Lower leg skin (tissue), 4 donors: Measurements from ENCODE around the gene HMGB2. TPM values are rescaled to one million over a fixed set of nuclear protein-coding genes. Genes with fewer than 3 reads are reported as not detected.

ENCODE experiments used
- DNase-seq, 2 donors: peaks; one replicate each; pipeline ENCODE4 v3.0.0-alpha.2; 2019; ENCODE audit warnings: low spot score in 2 of 2
- H3K4me3 ChIP-seq: fragments of 200-600 bp; sonication (generic); 2 replicates; pipeline ENCODE4 v1.5.1; 2017; ENCODE audit warnings: mild to moderate bottlenecking, low read depth; ENCODE audit not compliant: poor library complexity, severe bottlenecking
- POLR2A ChIP-seq, 2 donors: fragments of 450-650 bp; IDR thresholded peaks; one replicate each; pipeline ENCODE4 v1.6.1; 2016 to 2017; ENCODE audit warnings: antibody characterized with exemption in 2 of 2, mild to moderate bottlenecking in 1 of 2, moderate library complexity in 1 of 2
- WGBS, 2 donors: methylation state at CpG; one replicate each; pipeline ENCODE4 v1.1.5; 2018; 5-methylcytosine and 5-hydroxymethylcytosine counted together
- intact Hi-C: fragments of 100-400 bp; cut with DNase I; formaldehyde crosslinking; loops from one replicate; pipeline ENCODE4 v1.15.0; 2023; ENCODE audit warnings: low total_unique reads
- total RNA-seq, 4 donors: library from RNA; depleted of rRNA; stranded (reverse); fragments of >200 nt; gene quantifications; one replicate each; pipeline ENCODE4 v1.1.0, GENCODE V29; 2016
- TF ChIP-seq, protein P1 (sequence below), 3 donors: fragments of 450-650 bp; IDR thresholded peaks; one replicate each; pipeline ENCODE4 v1.5.1; 2016; ENCODE audit warnings: antibody characterized with exemption in 3 of 3, mild to moderate bottlenecking in 3 of 3, moderate library complexity in 2 of 3

Gene HMGB2
- total RNA-seq, 4 donors from 2014 or later, result 26.2 to 52.3 (median 42.3) TPM

GRCh38 chr4:173319696-173320095 is 14.5 kb downstream of the HMGB2 start:
- TF ChIP-seq POLR2A (IDR thresholded peaks at IDR 0.05), result no peak
- TF ChIP-seq, protein P1, sequence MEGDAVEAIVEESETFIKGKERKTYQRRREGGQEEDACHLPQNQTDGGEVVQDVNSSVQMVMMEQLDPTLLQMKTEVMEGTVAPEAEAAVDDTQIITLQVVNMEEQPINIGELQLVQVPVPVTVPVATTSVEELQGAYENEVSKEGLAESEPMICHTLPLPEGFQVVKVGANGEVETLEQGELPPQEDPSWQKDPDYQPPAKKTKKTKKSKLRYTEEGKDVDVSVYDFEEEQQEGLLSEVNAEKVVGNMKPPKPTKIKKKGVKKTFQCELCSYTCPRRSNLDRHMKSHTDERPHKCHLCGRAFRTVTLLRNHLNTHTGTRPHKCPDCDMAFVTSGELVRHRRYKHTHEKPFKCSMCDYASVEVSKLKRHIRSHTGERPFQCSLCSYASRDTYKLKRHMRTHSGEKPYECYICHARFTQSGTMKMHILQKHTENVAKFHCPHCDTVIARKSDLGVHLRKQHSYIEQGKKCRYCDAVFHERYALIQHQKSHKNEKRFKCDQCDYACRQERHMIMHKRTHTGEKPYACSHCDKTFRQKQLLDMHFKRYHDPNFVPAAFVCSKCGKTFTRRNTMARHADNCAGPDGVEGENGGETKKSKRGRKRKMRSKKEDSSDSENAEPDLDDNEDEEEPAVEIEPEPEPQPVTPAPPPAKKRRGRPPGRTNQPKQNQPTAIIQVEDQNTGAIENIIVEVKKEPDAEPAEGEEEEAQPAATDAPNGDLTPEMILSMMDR (IDR thresholded peaks at IDR 0.05), result no peak

GRCh38 chr4:173318648-173319211 is 15.4 kb downstream of the HMGB2 start:
- no peak for TF ChIP-seq POLR2A (IDR thresholded peaks at IDR 0.05)
- TF ChIP-seq, protein P1 (IDR thresholded peaks at IDR 0.05), result no peak
- 14 to 16% methylated on average over 3 of the region's 3 CpGs for WGBS, 2 donors
- no peak for DNase-seq
- intact Hi-C loops, result no loop called here
- H3K4me3 ChIP-seq, result no peak overlapping the region

More at GRCh38 chr4:173319696-173320095, 14.5 kb downstream of the HMGB2 start:
- no peak overlapping the region for H3K4me3 ChIP-seq
- no peak for DNase-seq
- WGBS, 2 donors, result 90 to 94% methylated on average over 2 of the region's 2 CpGs
- intact Hi-C loops, result loop anchor here (5.0 kb wide), 1 partner anchor 98 kb away; no protein-coding TSS in a partner anchor

GRCh38 chr4:173318240-173318639 is 15.9 kb downstream of the HMGB2 start:
- DNase-seq, result no peak
- no peak overlapping the region for H3K4me3 ChIP-seq
- intact Hi-C loops, result no loop called here
- TF ChIP-seq, protein P1 (IDR thresholded peaks at IDR 0.05), result no peak
- no peak for TF ChIP-seq POLR2A (IDR thresholded peaks at IDR 0.05)

- WGBS, 2 donors, result 85 to 86% methylated on average over 3 of the region's 3 CpGs
- TF ChIP-seq, protein P1 (IDR thresholded peaks at IDR 0.05), result no peak
- TF ChIP-seq POLR2A (IDR thresholded peaks at IDR 0.05), result no peak
- intact Hi-C loops, result no loop called here
- H3K4me3 ChIP-seq, result no peak overlapping the region
- no peak for DNase-seq
These were observed 17.2 kb downstream of the HMGB2 start for GRCh38 chr4:173317004-173317403.

- WGBS, 2 donors, result 68 to 71% methylated on average over 2 of the region's 2 CpGs
- DNase-seq, result no peak
- intact Hi-C loops, result no loop called here
- TF ChIP-seq, protein P1 (IDR thresholded peaks at IDR 0.05), result no peak
- TF ChIP-seq POLR2A (IDR thresholded peaks at IDR 0.05), result no peak
- no peak overlapping the region for H3K4me3 ChIP-seq
These were observed 18.1 kb downstream of the HMGB2 start for GRCh38 chr4:173316060-173316459.

- TF ChIP-seq, protein P1 (IDR thresholded peaks at IDR 0.05), result no peak
- no peak for TF ChIP-seq POLR2A (IDR thresholded peaks at IDR 0.05)
- WGBS, 2 donors, result 85 to 88% methylated on average over 3 of the region's 3 CpGs
- intact Hi-C loops, result no loop called here
- H3K4me3 ChIP-seq, result no peak overlapping the region
- DNase-seq, result no peak
These were observed 19.4 kb downstream of the HMGB2 start for GRCh38 chr4:173314715-173315114.
